ENCODE results near the gene FAM3C.

FAM3C gene

GRCh38 chr7:121307021-121307574, 89.0 kb downstream of the FAM3C start:
- no peaks in the 10 kb centered on the region for H3K27me3 ChIP-seq
- no peaks in the 10 kb centered on the region for H3K9me3 ChIP-seq
- H3K4me3 ChIP-seq (ENCODE audit: low read depth in 1 of 2, low read length in 1 of 2), result no peak overlapping the region
- TF ChIP-seq CTCF (IDR thresholded peaks at IDR 0.05), result no peak
- H3K27ac ChIP-seq, result no peak overlapping the region
- no peaks in the 10 kb centered on the region for H3K4me1 ChIP-seq (ENCODE audit: control insufficient read depth in 1 of 2, insufficient read depth in 1 of 2, low read depth in 1 of 2, low read length in 1 of 2)
- no peaks in the 10 kb centered on the region for H3K36me3 ChIP-seq

- H3K4me3 ChIP-seq (ENCODE audit: low read depth in 1 of 2, low read length in 1 of 2), result no peak overlapping the region
- no peaks in the 10 kb centered on the region for H3K27me3 ChIP-seq
- TF ChIP-seq CTCF (IDR thresholded peaks at IDR 0.05), result no peak
- H3K4me1 ChIP-seq (ENCODE audit: control insufficient read depth in 1 of 2, insufficient read depth in 1 of 2, low read depth in 1 of 2, low read length in 1 of 2), result no peaks in the 10 kb centered on the region
- H3K9me3 ChIP-seq, result no peaks in the 10 kb centered on the region
- no peak overlapping the region for H3K27ac ChIP-seq
- no peaks in the 10 kb centered on the region for H3K36me3 ChIP-seq
Measured at GRCh38 chr7:121306565-121306964, 89.5 kb downstream of the FAM3C start.

GRCh38 chr7:121305109-121305508, 91.0 kb downstream of the FAM3C start:
- no peak for TF ChIP-seq CTCF (IDR thresholded peaks at IDR 0.05)
- Histone ChIP-seq H3K9me3 (no peaks in the 10 kb centered on the region), H3K36me3 (no peaks in the 10 kb centered on the region)

GRCh38 chr7:121304102-121304658, 91.9 kb downstream of the FAM3C start:
- no peak overlapping the region for H3K27ac ChIP-seq
- H3K27me3 ChIP-seq, result no peaks in the 10 kb centered on the region
- H3K9me3 ChIP-seq, result no peaks in the 10 kb centered on the region
- no peaks in the 10 kb centered on the region for H3K36me3 ChIP-seq
- no peak for TF ChIP-seq CTCF (IDR thresholded peaks at IDR 0.05)
- H3K4me1 ChIP-seq (ENCODE audit: control insufficient read depth in 1 of 2, insufficient read depth in 1 of 2, low read depth in 1 of 2, low read length in 1 of 2), result no peaks in the 10 kb centered on the region
- H3K4me3 ChIP-seq (ENCODE audit: low read depth in 1 of 2, low read length in 1 of 2), result no peak overlapping the region

More at GRCh38 chr7:121305109-121305508, 91.0 kb downstream of the FAM3C start:
- H3K4me3 ChIP-seq (ENCODE audit: low read depth in 1 of 2, low read length in 1 of 2), result no peak overlapping the region
- no peaks in the 10 kb centered on the region for H3K27me3 ChIP-seq
- no peak overlapping the region for H3K27ac ChIP-seq
- H3K4me1 ChIP-seq (ENCODE audit: control insufficient read depth in 1 of 2, insufficient read depth in 1 of 2, low read depth in 1 of 2, low read length in 1 of 2), result no peaks in the 10 kb centered on the region

GRCh38 chr7:121303422-121304101, 92.5 kb downstream of the FAM3C start:
- no peaks in the 10 kb centered on the region for H3K4me1 ChIP-seq (ENCODE audit: control insufficient read depth in 1 of 2, insufficient read depth in 1 of 2, low read depth in 1 of 2, low read length in 1 of 2)
- TF ChIP-seq CTCF (IDR thresholded peaks at IDR 0.05), result no peak
- no peak overlapping the region for H3K4me3 ChIP-seq (ENCODE audit: low read depth in 1 of 2, low read length in 1 of 2)
- no peaks in the 10 kb centered on the region for H3K36me3 ChIP-seq
- no peaks in the 10 kb centered on the region for H3K27me3 ChIP-seq
- H3K27ac ChIP-seq, result no peak overlapping the region
- no peaks in the 10 kb centered on the region for H3K9me3 ChIP-seq
